ENCODE results near the gene NRTN. TPM values are rescaled to one million over a fixed set of nuclear protein-coding genes. Genes with fewer than 3 reads are reported as not detected.

Gene NRTN
- total RNA-seq, 2 donors from 2014 or later = 0.35 to 0.39 TPM

GRCh38 chr19:5799247-5800241 is 5.3 kb upstream of the NRTN start:
- no peak overlapping the region for H3K27ac Mint-ChIP-seq
- ATAC-seq = no peak
- peaks cover 2% of the 10 kb centered on the region for H3K36me3 Mint-ChIP-seq (ENCODE audit: low read depth)
- H3K4me1 Mint-ChIP-seq = peaks cover 12% of the 10 kb centered on the region
- no peak overlapping the region for H3K4me3 Mint-ChIP-seq
- no peak for DNase-seq
- peaks cover 17% of the 10 kb centered on the region for H3K27me3 Mint-ChIP-seq
- no peaks in the 10 kb centered on the region for H3K9me3 ChIP-seq (ENCODE audit: control insufficient read depth, low read length, poor library complexity, severe bottlenecking)

GRCh38 chr19:5800361-5801270 is 4.3 kb upstream of the NRTN start:
- ATAC-seq (no peak), DNase-seq (no peak)
- H3K4me3 Mint-ChIP-seq = no peak overlapping the region
- peaks cover 2% of the 10 kb centered on the region for H3K36me3 Mint-ChIP-seq (ENCODE audit: low read depth)
- no peak overlapping the region for H3K27ac Mint-ChIP-seq
- H3K9me3 ChIP-seq (ENCODE audit: control insufficient read depth, low read length, poor library complexity, severe bottlenecking) = no peaks in the 10 kb centered on the region
- peaks cover 12% of the 10 kb centered on the region for H3K4me1 Mint-ChIP-seq
- H3K27me3 Mint-ChIP-seq = peaks cover 17% of the 10 kb centered on the region

GRCh38 chr19:5801796-5802619 is 2.9 kb upstream of the NRTN start:
- Mint-ChIP-seq H3K27me3 (peaks cover 17% of the 10 kb centered on the region), H3K36me3 (ENCODE audit: low read depth) (peaks cover 2% of the 10 kb centered on the region), H3K4me1 (peaks cover 12% of the 10 kb centered on the region), H3K27ac (no peak overlapping the region), H3K4me3 (peak overlapping the region; percentile 31)
- DNase-seq (no peak), ATAC-seq (no peak)
- no peaks in the 10 kb centered on the region for H3K9me3 ChIP-seq (ENCODE audit: control insufficient read depth, low read length, poor library complexity, severe bottlenecking)

- Mint-ChIP-seq H3K27me3 (peaks cover 17% of the 10 kb centered on the region), H3K4me1 (peaks cover 12% of the 10 kb centered on the region), H3K4me3 (peak overlapping the region; percentile 87), H3K36me3 (ENCODE audit: low read depth) (peaks cover 2% of the 10 kb centered on the region), H3K27ac (no peak overlapping the region)
- H3K9me3 ChIP-seq (ENCODE audit: control insufficient read depth, low read length, poor library complexity, severe bottlenecking) = no peaks in the 10 kb centered on the region
- no peak for DNase-seq
- ATAC-seq = no peak
These were observed 1.5 kb upstream of the NRTN start for GRCh38 chr19:5803441-5803751.

- peaks cover 14% of the 10 kb centered on the region for H3K27me3 Mint-ChIP-seq
- peaks cover 12% of the 10 kb centered on the region for H3K4me1 Mint-ChIP-seq
- H3K27ac Mint-ChIP-seq = peak overlapping the region; percentile 75
These were observed 933 bp upstream of the NRTN start for GRCh38 chr19:5803752-5804515.

GRCh38 chr19:5805462-5806132 is 730 bp downstream of the NRTN start:
- DNase-seq (peak; percentile 36 to 54 (median 42)), ATAC-seq (no peak)
- Mint-ChIP-seq H3K27me3 (peaks cover 11% of the 10 kb centered on the region), H3K36me3 (ENCODE audit: low read depth) (no peaks in the 10 kb centered on the region), H3K27ac (no peak overlapping the region), H3K4me1 (peaks cover 10% of the 10 kb centered on the region), H3K4me3 (peak overlapping the region; percentile 71)
- no peaks in the 10 kb centered on the region for H3K9me3 ChIP-seq (ENCODE audit: control insufficient read depth, low read length, poor library complexity, severe bottlenecking)

More at GRCh38 chr19:5803752-5804515, 933 bp upstream of the NRTN start:
- peaks cover under 1% of the 10 kb centered on the region for H3K36me3 Mint-ChIP-seq (ENCODE audit: low read depth)
- no peaks in the 10 kb centered on the region for H3K9me3 ChIP-seq (ENCODE audit: control insufficient read depth, low read length, poor library complexity, severe bottlenecking)
- DNase-seq = peak; percentile 88 to 96 (median 92)
- H3K4me3 Mint-ChIP-seq = peak overlapping the region; percentile 87
- peak; percentile 97 for ATAC-seq

- Mint-ChIP-seq H3K27me3 (peaks cover 6% of the 10 kb centered on the region), H3K4me1 (peaks cover 10% of the 10 kb centered on the region), H3K36me3 (ENCODE audit: low read depth) (no peaks in the 10 kb centered on the region), H3K27ac (no peak overlapping the region), H3K4me3 (peak overlapping the region; percentile 25)
- DNase-seq = no peak
- ATAC-seq = no peak
- no peaks in the 10 kb centered on the region for H3K9me3 ChIP-seq (ENCODE audit: control insufficient read depth, low read length, poor library complexity, severe bottlenecking)
These were observed 1.2 kb downstream of the NRTN start for GRCh38 chr19:5806133-5806489.

- H3K27ac Mint-ChIP-seq = no peak overlapping the region
- no peak for DNase-seq
These were observed 2.0 kb downstream of the NRTN start for GRCh38 chr19:5806905-5807304.

GRCh38 chr19:5808120-5808816 is 3.4 kb downstream of the NRTN start:
- H3K27me3 Mint-ChIP-seq = no peaks in the 10 kb centered on the region
- no peak for DNase-seq

More at GRCh38 chr19:5806905-5807304, 2.0 kb downstream of the NRTN start:
- H3K9me3 ChIP-seq (ENCODE audit: control insufficient read depth, low read length, poor library complexity, severe bottlenecking) = no peaks in the 10 kb centered on the region
- ATAC-seq = no peak
- H3K4me1 Mint-ChIP-seq = peaks cover 8% of the 10 kb centered on the region
- H3K36me3 Mint-ChIP-seq (ENCODE audit: low read depth) = no peaks in the 10 kb centered on the region
- H3K4me3 Mint-ChIP-seq = peak overlapping the region; percentile 4
- peaks cover under 1% of the 10 kb centered on the region for H3K27me3 Mint-ChIP-seq

GRCh38 chr19:5809053-5809452 is 4.2 kb downstream of the NRTN start:
- Mint-ChIP-seq H3K4me1 (peaks cover 2% of the 10 kb centered on the region), H3K27me3 (no peaks in the 10 kb centered on the region), H3K27ac (peak overlapping the region; percentile 19), H3K4me3 (no peak overlapping the region), H3K36me3 (ENCODE audit: low read depth) (no peaks in the 10 kb centered on the region)
- no peak for ATAC-seq
- DNase-seq = no peak
- no peaks in the 10 kb centered on the region for H3K9me3 ChIP-seq (ENCODE audit: control insufficient read depth, low read length, poor library complexity, severe bottlenecking)

More at GRCh38 chr19:5808120-5808816, 3.4 kb downstream of the NRTN start:
- Mint-ChIP-seq H3K4me1 (peaks cover 6% of the 10 kb centered on the region), H3K4me3 (no peak overlapping the region), H3K27ac (no peak overlapping the region), H3K36me3 (ENCODE audit: low read depth) (no peaks in the 10 kb centered on the region)
- H3K9me3 ChIP-seq (ENCODE audit: control insufficient read depth, low read length, poor library complexity, severe bottlenecking) = no peaks in the 10 kb centered on the region
- ATAC-seq = no peak

- ATAC-seq (no peak), DNase-seq (no peak)
- no peaks in the 10 kb centered on the region for H3K4me1 Mint-ChIP-seq
- H3K27me3 Mint-ChIP-seq = no peaks in the 10 kb centered on the region
- no peak overlapping the region for H3K27ac Mint-ChIP-seq
- no peaks in the 10 kb centered on the region for H3K36me3 Mint-ChIP-seq (ENCODE audit: low read depth)
- H3K4me3 Mint-ChIP-seq = no peak overlapping the region
- H3K9me3 ChIP-seq (ENCODE audit: control insufficient read depth, low read length, poor library complexity, severe bottlenecking) = no peaks in the 10 kb centered on the region
These were observed 4.6 kb downstream of the NRTN start for GRCh38 chr19:5809469-5809868.
